GM10266 (cell line): Measurements from ENCODE around the gene MRTFA.
"Not testable (repeated sequence)": the region's sequence is repeated elsewhere in the genome, so short reads cannot be mapped to it uniquely, and the experiment has no call there.

Experiments
- DNase-seq: peaks from one replicate; pipeline ENCODE4 v3.0.0; 2012; ENCODE audit errors: extremely low spot score
- CTCF ChIP-seq: IDR thresholded peaks from 2 replicates; pipeline ENCODE4 v1.5.1; 2012; ENCODE audit warnings: mild to moderate bottlenecking, low read depth; ENCODE audit not compliant: control insufficient read depth, insufficient read depth; ENCODE audit errors: missing control alignments

MRTFA gene

DNA sequence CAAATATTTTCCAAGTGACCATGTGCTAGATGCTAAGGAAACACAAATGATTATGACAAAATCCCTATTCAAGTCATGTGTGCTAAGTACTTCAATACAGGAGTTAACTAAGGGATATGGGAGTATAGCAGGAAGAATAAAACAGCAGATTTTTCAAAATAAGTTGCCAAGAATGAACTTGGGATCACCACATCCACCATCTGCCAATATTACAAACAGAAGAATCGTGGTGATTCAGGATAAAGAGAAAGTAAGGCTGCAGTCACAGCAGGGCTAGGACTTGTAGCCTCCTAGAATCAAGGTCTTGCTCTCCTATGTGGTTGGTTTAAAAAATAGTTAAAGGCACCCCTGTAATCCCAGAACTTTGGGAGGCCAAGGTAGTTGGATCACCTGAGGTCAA, 34.3 kb downstream of the MRTFA start:
- DNase-seq, result no peak
- TF ChIP-seq CTCF, result no peak

DNA sequence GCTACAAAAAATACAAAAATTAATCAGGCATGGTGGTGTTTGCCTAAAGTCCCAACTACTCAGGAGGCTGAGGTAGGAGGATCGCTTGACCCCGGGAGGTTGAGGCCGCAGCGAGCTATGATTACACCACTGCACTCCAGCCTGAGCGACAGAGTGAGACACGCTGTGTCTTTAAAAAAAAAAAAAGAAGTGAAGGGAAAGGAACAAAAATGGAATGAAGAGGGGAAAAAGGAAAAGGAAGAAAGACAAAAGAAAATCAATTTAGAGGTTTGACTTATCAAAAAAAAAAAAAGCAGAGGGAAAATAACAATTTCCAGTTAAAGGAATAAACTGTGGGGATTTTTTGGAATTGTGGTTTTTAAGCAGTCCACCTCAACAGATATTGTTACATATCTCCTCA, 36.8 kb downstream of the MRTFA start:
- no peak for TF ChIP-seq CTCF
- DNase-seq, result no peak

DNA sequence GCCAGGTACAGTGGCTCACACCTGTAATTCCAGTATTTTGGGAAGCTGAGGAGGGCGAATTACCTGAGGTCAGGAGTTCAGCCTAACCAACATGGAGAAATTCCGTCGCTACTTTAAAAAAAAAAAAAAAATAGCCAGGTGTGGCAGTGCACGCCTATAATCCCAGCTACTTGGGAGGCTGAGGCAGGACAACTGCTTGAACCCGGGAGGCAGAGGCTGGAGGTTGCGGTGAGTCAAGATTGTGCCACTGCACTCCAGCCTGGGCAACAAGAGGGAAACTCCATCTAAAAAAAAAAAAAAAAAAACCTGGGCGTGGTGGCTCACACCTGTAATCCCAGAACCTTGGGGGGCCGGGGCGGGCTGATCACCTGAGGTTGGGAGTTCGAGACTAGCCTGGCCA, 37.8 kb downstream of the MRTFA start:
- not testable (repeated sequence) for DNase-seq

GRCh38 chr22:40597526-40598430, 38.7 kb downstream of the MRTFA start:
- no peak for TF ChIP-seq CTCF
- no peak for DNase-seq

GRCh38 chr22:40595497-40596234, 40.9 kb downstream of the MRTFA start:
- DNase-seq, result no peak
- TF ChIP-seq CTCF, result no peak

GRCh38 chr22:40594924-40595323, 41.6 kb downstream of the MRTFA start:
- TF ChIP-seq CTCF, result no peak
- DNase-seq, result no peak

GRCh38 chr22:40594346-40594745, 42.2 kb downstream of the MRTFA start:
- no peak for TF ChIP-seq CTCF
- no peak for DNase-seq
